ENCODE data around the gene MTHFD1L. TPM values are rescaled to one million over a fixed set of nuclear protein-coding genes. Genes with fewer than 3 reads are reported as not detected.

The MTHFD1L gene
- total and polyA plus RNA-seq, 2 of the 8 experiments (the other 6 are each of a cell fraction or from before 2014, with no cell fraction given), result 29.2 to 105 TPM

DNA sequence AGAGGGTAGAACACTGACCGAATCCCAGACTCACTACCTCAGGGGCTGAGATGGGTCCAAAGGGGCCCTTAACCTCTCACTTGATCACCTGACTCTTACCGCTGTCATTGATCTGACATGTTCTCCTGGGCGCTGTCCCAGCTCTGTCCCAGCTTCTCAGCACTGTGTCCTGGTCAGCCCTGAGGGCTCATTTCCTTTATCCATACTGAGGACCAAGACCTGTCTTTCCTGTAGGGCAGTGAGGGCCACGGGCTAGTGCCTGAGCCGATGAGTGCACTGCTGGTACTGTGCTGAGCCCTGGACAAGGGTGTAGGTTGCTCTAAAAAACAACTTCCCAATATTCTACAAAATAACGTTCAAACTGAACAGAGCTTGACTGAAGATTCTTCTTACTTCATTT lies 131.5 kb downstream of the MTHFD1L start:
- H3K4ac ChIP-seq (replicated peaks; ENCODE audit: insufficient read length, low read depth, low read length), result no peak overlapping the region
- H3K27ac ChIP-seq (ENCODE audit: low read depth, low read length), result no peak overlapping the region
- no peak overlapping the region for H3K18ac ChIP-seq (ENCODE audit: extremely low read depth, low read length)
- H3K36me3 ChIP-seq (ENCODE audit: control insufficient read depth in 2 of 4, insufficient read depth in 4 of 4, low read length in 3 of 4), result peaks cover 0 to 3% (median 0%) of the 10 kb centered on the region in 4 experiments; a peak in 3 of 8 replicates
- no peak overlapping the region for H2BK15ac ChIP-seq (ENCODE audit: low read length)
- 80% methylated on average over 6 of the region's 6 CpGs; no CpG with 5 or more reads in 1 of the 2 experiments for WGBS, 2 experiments (ENCODE audit: extremely low coverage in 1 of 2, insufficient coverage in 1 of 2, insufficient read length in 1 of 2, insufficient replicate concordance in 2 of 2, low coverage in 1 of 2, low lambda C conversion rate in 2 of 2, missing lambda C conversion rate in 1 of 2)
- H2AFZ ChIP-seq (ENCODE audit: low read length), result no peak overlapping the region
- no peak for TF ChIP-seq CEBPB (IDR thresholded peaks at IDR 0.05; ENCODE audit: low read depth, low read length)
- no peak for TF ChIP-seq EP300 (IDR thresholded peaks at IDR 0.05; ENCODE audit: borderline replicate concordance in 1 of 2, low read depth in 2 of 2, low read length in 2 of 2)
- no peak for TF ChIP-seq SUZ12 (IDR thresholded peaks at IDR 0.05; ENCODE audit: low read length)
- no peak for TF ChIP-seq TAF7 (optimal IDR thresholded peaks at IDR 0.05; ENCODE audit: borderline replicate concordance, low read depth, low read length)
- TF ChIP-seq, protein P1, sequence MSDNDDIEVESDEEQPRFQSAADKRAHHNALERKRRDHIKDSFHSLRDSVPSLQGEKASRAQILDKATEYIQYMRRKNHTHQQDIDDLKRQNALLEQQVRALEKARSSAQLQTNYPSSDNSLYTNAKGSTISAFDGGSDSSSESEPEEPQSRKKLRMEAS (IDR thresholded peaks at IDR 0.05), result no peak
- TF ChIP-seq PHF8 (conservative IDR thresholded peaks at IDR 0.05; ENCODE audit: low read depth, low read length), result no peak
- no peak overlapping the region for H3K56ac ChIP-seq (replicated peaks; ENCODE audit: insufficient read length, low read depth, low read length)
- H2BK20ac ChIP-seq (ENCODE audit: low read length), result no peak overlapping the region
- DNase-seq (ENCODE audit: low read depth in 1 of 2, low spot score in 2 of 2) (no peak), FAIRE-seq (no peak)
- ChIA-PET CTCF (ENCODE audit: partially characterized antibody) (interaction anchor here (1.4 kb wide), 1 partner anchor 17 kb away, joined by 4 read pairs; no protein-coding TSS in a partner anchor), POLR2A (ENCODE audit: partially characterized antibody) (interaction anchor here (1.2 kb wide), 1 partner anchor 11 kb away, joined by 3 read pairs; no protein-coding TSS in a partner anchor)
- no peaks in the 10 kb centered on the region for H3K27me3 ChIP-seq (replicated peaks in 1 of 4; ENCODE audit: control insufficient read depth in 3 of 4, extremely low read depth in 1 of 4, insufficient read depth in 3 of 4, low read length in 3 of 4)
- H3K4me2 ChIP-seq (ENCODE audit: insufficient read depth in 1 of 2, low read depth in 2 of 2, low read length in 2 of 2), result no peak overlapping the region
- H4K91ac ChIP-seq (replicated peaks; ENCODE audit: insufficient read length, low read length), result no peak overlapping the region
- no peaks in the 10 kb centered on the region for H4K20me1 ChIP-seq (replicated peaks in 1 of 2; ENCODE audit: control insufficient read depth in 1 of 2, insufficient read depth in 2 of 2, low read length in 2 of 2)
- H3K14ac ChIP-seq (ENCODE audit: insufficient read length), result no peak overlapping the region
- H3K4me3 ChIP-seq (ENCODE audit: extremely low read depth in 1 of 4, insufficient read depth in 2 of 4, low read depth in 3 of 4, low read length in 4 of 4), result no peak overlapping the region
- H3K9me3 ChIP-seq (ENCODE audit: insufficient read depth in 2 of 2, low read depth in 1 of 2, low read length in 1 of 2), result no peaks in the 10 kb centered on the region
- H3K4me1 ChIP-seq (replicated peaks in 1 of 4; ENCODE audit: control insufficient read depth in 3 of 4, insufficient read depth in 4 of 4, low read length in 3 of 4), result no peaks in the 10 kb centered on the region; a peak in 2 of 7 replicates
- no peak overlapping the region for H2AK5ac ChIP-seq (ENCODE audit: low read depth, low read length)
- no peaks in the 10 kb centered on the region for H3K79me1 ChIP-seq (ENCODE audit: low read depth, low read length)
- no peak overlapping the region for H2BK120ac ChIP-seq (replicated peaks; ENCODE audit: low read depth, low read length)
- H3K9ac ChIP-seq (replicated peaks in 1 of 4; ENCODE audit: extremely low read depth in 1 of 4, low read depth in 3 of 4, low read length in 3 of 4), result no peak overlapping the region
- H4K5ac ChIP-seq (ENCODE audit: insufficient read length, low read depth, low read length), result no peak overlapping the region
- H2BK12ac ChIP-seq (ENCODE audit: low read depth, low read length), result no peak overlapping the region
- no peak overlapping the region for H4K8ac ChIP-seq (ENCODE audit: extremely low read depth, insufficient read depth, low read length)
- H3K23me2 ChIP-seq (ENCODE audit: low read depth, low read length), result no peaks in the 10 kb centered on the region
- H3K23ac ChIP-seq (ENCODE audit: insufficient read length), result no peak overlapping the region
- no peak overlapping the region for H2BK5ac ChIP-seq (ENCODE audit: low read depth, low read length)
- no peaks in the 10 kb centered on the region for H3K79me2 ChIP-seq (ENCODE audit: control insufficient read depth in 1 of 2, insufficient read depth in 2 of 2, low read length in 2 of 2)

Data from H1 (cell line).